ENCODE data around the gene TSTD2.

Gene TSTD2

GRCh38 chr9:97562542-97562941 is 70.6 kb downstream of the TSTD2 start:
- no peak for DNase-seq (ENCODE audit: low read depth in 2 of 2)

GRCh38 chr9:97561501-97561900 is 71.7 kb downstream of the TSTD2 start:
- DNase-seq (ENCODE audit: low read depth in 2 of 2): no peak

- DNase-seq (ENCODE audit: low read depth in 2 of 2): no peak
Observed at GRCh38 chr9:97560851-97561250, 72.3 kb downstream of the TSTD2 start.

GRCh38 chr9:97560154-97560553 is 73.0 kb downstream of the TSTD2 start:
- DNase-seq (ENCODE audit: low read depth in 2 of 2): no peak

- DNase-seq (ENCODE audit: low read depth in 2 of 2): no peak
Observed at GRCh38 chr9:97559111-97559514, 74.1 kb downstream of the TSTD2 start.

GRCh38 chr9:97558701-97559101 is 74.5 kb downstream of the TSTD2 start:
- DNase-seq (ENCODE audit: low read depth in 2 of 2): no peak

GRCh38 chr9:97557606-97558095 is 75.5 kb downstream of the TSTD2 start:
- no peak for DNase-seq (ENCODE audit: low read depth in 2 of 2)

GRCh38 chr9:97556721-97557605 is 76.2 kb downstream of the TSTD2 start:
- DNase-seq (ENCODE audit: low read depth in 2 of 2): no peak

- no peak for DNase-seq (ENCODE audit: low read depth in 2 of 2)
Observed at GRCh38 chr9:97556036-97556720, 77.0 kb downstream of the TSTD2 start.

- no peak for DNase-seq (ENCODE audit: low read depth in 2 of 2)
Observed at GRCh38 chr9:97555164-97555563, 78.0 kb downstream of the TSTD2 start.

GRCh38 chr9:97554566-97555075 is 78.5 kb downstream of the TSTD2 start:
- no peak for DNase-seq (ENCODE audit: low read depth in 2 of 2)

- no peak for DNase-seq (ENCODE audit: low read depth in 2 of 2)
Observed at GRCh38 chr9:97553841-97554240, 79.3 kb downstream of the TSTD2 start.

GRCh38 chr9:97553141-97553540 is 80.0 kb downstream of the TSTD2 start:
- DNase-seq (ENCODE audit: low read depth in 2 of 2): no peak

GRCh38 chr9:97551308-97551707 is 81.9 kb downstream of the TSTD2 start:
- DNase-seq (ENCODE audit: low read depth in 2 of 2): no peak

- DNase-seq (ENCODE audit: low read depth in 2 of 2): no peak
Observed at GRCh38 chr9:97550386-97550785, 82.8 kb downstream of the TSTD2 start.

Data from stimulated activated CD8-positive, alpha-beta memory T cell treated with anti-CD3 and anti-CD28 coated beads, Interleukin-7, amount 100 ng/mL, for 1 hour (primary cell).